Caco-2 (cell line): ENCODE measurements around the gene CHCHD6. TPM values are rescaled to one million over a fixed set of nuclear protein-coding genes. Genes with fewer than 3 reads are reported as not detected.

Experiments
- BruUV-seq: library from RNA; stranded (reverse); fragments of 400-500 nt; replicated peaks from 2 replicates; lab custom pipeline; 2021; lab: Mats Ljungman, UMichigan
- CTCF ChIA-PET: fragments of 300-600 bp; sonication (Branson Sonifier 250); formaldehyde crosslinking; loops from one replicate; lab custom pipeline; 2022; ENCODE audit warnings: antibody characterized with exemption; lab: Charles Lee
- POLR2A ChIA-PET: fragments of 300-600 bp; sonication (Branson Sonifier 250); formaldehyde crosslinking; loops from one replicate; lab custom pipeline; 2022; ENCODE audit warnings: antibody characterized with exemption; lab: Charles Lee
- DNase-seq, 2 experiments: peaks; one replicate each; pipeline versions ENCODE4 v3.0.0 to v3.0.0-alpha.2; 2020 to 2022
- H3K27me3 ChIP-seq: replicated peaks from 2 replicates; pipeline ENCODE4 v1.6.0; 2011; ENCODE audit warnings: low read length; ENCODE audit not compliant: control insufficient read depth, insufficient read depth
- H3K36me3 ChIP-seq: 2 replicates; pipeline ENCODE4 v1.5.1; 2011; ENCODE audit warnings: low read length; ENCODE audit not compliant: control insufficient read depth, insufficient read depth
- H3K4me1 ChIP-seq: fragments of 250-450 bp; sonication (Bioruptor Pico); 2 replicates; pipeline ENCODE4 v1.5.1; 2020; ENCODE audit warnings: mild to moderate bottlenecking
- H3K4me3 ChIP-seq: 2 replicates; pipeline ENCODE4 v1.5.1; 2011; ENCODE audit warnings: low read depth, mild to moderate bottlenecking, control low read depth, low read length
- H3K9me3 ChIP-seq: fragments of 250-450 bp; sonication (Bioruptor Pico); 2 replicates; pipeline ENCODE4 v1.5.1; 2020; ENCODE audit warnings: mild to moderate bottlenecking, moderate library complexity
- H3K27ac Mint-ChIP-seq: one replicate; pipeline ENCODE4 v1.8.0; 2022; ENCODE audit warnings: mixed read lengths; ENCODE audit not compliant: unreplicated experiment
- H3K27me3 Mint-ChIP-seq: one replicate; pipeline ENCODE4 v1.8.0; 2022; ENCODE audit warnings: mixed read lengths; ENCODE audit not compliant: insufficient read depth, unreplicated experiment
- H3K36me3 Mint-ChIP-seq: one replicate; pipeline ENCODE4 v1.8.0; 2022; ENCODE audit warnings: mild to moderate bottlenecking, mixed read lengths; ENCODE audit not compliant: insufficient read depth, unreplicated experiment
- H3K4me1 Mint-ChIP-seq: one replicate; pipeline ENCODE4 v1.8.0; 2022; ENCODE audit warnings: low read depth, mixed read lengths; ENCODE audit not compliant: unreplicated experiment
- H3K4me3 Mint-ChIP-seq: one replicate; pipeline ENCODE4 v1.8.0; 2022; ENCODE audit warnings: mild to moderate bottlenecking, moderate library complexity, mixed read lengths; ENCODE audit not compliant: unreplicated experiment
- H3K9me3 Mint-ChIP-seq: one replicate; pipeline ENCODE4 v1.8.0; 2022; ENCODE audit warnings: mixed read lengths; ENCODE audit not compliant: unreplicated experiment
- intact Hi-C: fragments of 100-400 bp; cut with micrococcal nuclease; formaldehyde crosslinking; loops from one replicate; pipeline ENCODE4 v1.10.0; 2022; ENCODE audit not compliant: unreplicated experiment
- total RNA-seq: library from RNA; stranded (reverse); gene quantifications from 2 replicates; pipeline ENCODE4 v1.2.3, GENCODE V29; 2022
- TF ChIP-seq, protein P1 (sequence below), 2 experiments: fragments of 200-600 bp in 1 of 2; IDR thresholded peaks; 1 replicate in 1 of 2; 2 replicates in 1 of 2; pipeline versions ENCODE4 v1.5.1 to v1.8.0; 2011 to 2022; ENCODE audit warnings: antibody characterized with exemption in 1 of 2, control low read depth in 1 of 2, inconsistent platforms in 1 of 2, low read depth in 1 of 2, low read length in 1 of 2, mild to moderate bottlenecking in 1 of 2, moderate library complexity in 1 of 2; ENCODE audit not compliant: insufficient read depth in 1 of 2, severe bottlenecking in 1 of 2, unreplicated experiment in 1 of 2

Gene CHCHD6
- total RNA-seq, 1 experiment from 2014 or later, result 49.5 TPM

DNA sequence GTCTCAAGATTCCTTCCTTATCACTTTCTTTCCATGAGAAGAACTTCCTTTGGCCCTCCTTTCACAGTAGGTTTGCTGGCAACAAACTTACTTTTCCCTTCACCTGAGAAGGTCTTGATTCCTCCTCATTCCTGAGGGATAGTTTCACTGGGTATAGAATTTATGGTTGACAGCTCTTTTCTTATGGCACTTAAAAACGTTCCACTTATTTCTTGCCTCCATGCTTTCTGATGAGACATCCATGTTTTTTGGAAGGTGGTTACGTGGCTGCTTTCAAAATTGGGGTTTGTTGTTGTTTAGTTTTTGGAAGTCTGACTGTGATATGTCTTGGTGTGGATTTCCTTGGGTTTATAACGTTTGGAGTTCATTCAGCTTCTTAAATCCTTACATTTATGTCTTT, 270.7 kb downstream of the CHCHD6 start:
- no TSS peak for BruUV-seq
- CTCF ChIA-PET, result no interaction called here
- no peak for DNase-seq
- intact Hi-C loops, result no loop called here
- Histone ChIP-seq H3K4me3 (no peak overlapping the region), H3K27me3 (no peaks in the 10 kb centered on the region), H3K4me1 (no peaks in the 10 kb centered on the region), H3K36me3 (no peaks in the 10 kb centered on the region; the same call in 1 of the 2 replicates), H3K9me3 (peaks cover 16% of the 10 kb centered on the region)
- Mint-ChIP-seq H3K27me3 (no peaks in the 10 kb centered on the region), H3K4me1 (peaks cover 2% of the 10 kb centered on the region), H3K4me3 (no peak overlapping the region), H3K9me3 (peaks cover 20% of the 10 kb centered on the region), H3K36me3 (peaks cover 10% of the 10 kb centered on the region), H3K27ac (no peak overlapping the region)
- TF ChIP-seq, protein P1, sequence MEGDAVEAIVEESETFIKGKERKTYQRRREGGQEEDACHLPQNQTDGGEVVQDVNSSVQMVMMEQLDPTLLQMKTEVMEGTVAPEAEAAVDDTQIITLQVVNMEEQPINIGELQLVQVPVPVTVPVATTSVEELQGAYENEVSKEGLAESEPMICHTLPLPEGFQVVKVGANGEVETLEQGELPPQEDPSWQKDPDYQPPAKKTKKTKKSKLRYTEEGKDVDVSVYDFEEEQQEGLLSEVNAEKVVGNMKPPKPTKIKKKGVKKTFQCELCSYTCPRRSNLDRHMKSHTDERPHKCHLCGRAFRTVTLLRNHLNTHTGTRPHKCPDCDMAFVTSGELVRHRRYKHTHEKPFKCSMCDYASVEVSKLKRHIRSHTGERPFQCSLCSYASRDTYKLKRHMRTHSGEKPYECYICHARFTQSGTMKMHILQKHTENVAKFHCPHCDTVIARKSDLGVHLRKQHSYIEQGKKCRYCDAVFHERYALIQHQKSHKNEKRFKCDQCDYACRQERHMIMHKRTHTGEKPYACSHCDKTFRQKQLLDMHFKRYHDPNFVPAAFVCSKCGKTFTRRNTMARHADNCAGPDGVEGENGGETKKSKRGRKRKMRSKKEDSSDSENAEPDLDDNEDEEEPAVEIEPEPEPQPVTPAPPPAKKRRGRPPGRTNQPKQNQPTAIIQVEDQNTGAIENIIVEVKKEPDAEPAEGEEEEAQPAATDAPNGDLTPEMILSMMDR (IDR thresholded peaks at IDR 0.05; ENCODE audit: insufficient read depth in 1 of 2, low read depth in 1 of 2, low read length in 1 of 2, severe bottlenecking in 1 of 2, unreplicated experiment in 1 of 2), result no peak
- POLR2A ChIA-PET, result no interaction called here

- Mint-ChIP-seq H3K9me3 (peaks cover 20% of the 10 kb centered on the region), H3K27ac (no peak overlapping the region), H3K36me3 (peaks cover 10% of the 10 kb centered on the region), H3K27me3 (no peaks in the 10 kb centered on the region), H3K4me3 (no peak overlapping the region), H3K4me1 (peaks cover 7% of the 10 kb centered on the region)
- no peak for DNase-seq
- peaks cover 16% of the 10 kb centered on the region for H3K9me3 ChIP-seq
- no peaks in the 10 kb centered on the region; the same call in 1 of the 2 replicates for H3K36me3 ChIP-seq
- intact Hi-C loops, result no loop called here
- POLR2A ChIA-PET, result no interaction called here
- no peaks in the 10 kb centered on the region for H3K27me3 ChIP-seq
- TF ChIP-seq, protein P1 (IDR thresholded peaks at IDR 0.05; ENCODE audit: insufficient read depth in 1 of 2, low read depth in 1 of 2, low read length in 1 of 2, severe bottlenecking in 1 of 2, unreplicated experiment in 1 of 2), result no peak
- no TSS peak for BruUV-seq
- CTCF ChIA-PET, result no interaction called here
- H3K4me1 ChIP-seq, result peaks cover 3% of the 10 kb centered on the region; the same call in 1 of the 2 replicates
- H3K4me3 ChIP-seq, result no peak overlapping the region
Measured at GRCh38 chr3:126976906-126977305, 272.9 kb downstream of the CHCHD6 start.

DNA sequence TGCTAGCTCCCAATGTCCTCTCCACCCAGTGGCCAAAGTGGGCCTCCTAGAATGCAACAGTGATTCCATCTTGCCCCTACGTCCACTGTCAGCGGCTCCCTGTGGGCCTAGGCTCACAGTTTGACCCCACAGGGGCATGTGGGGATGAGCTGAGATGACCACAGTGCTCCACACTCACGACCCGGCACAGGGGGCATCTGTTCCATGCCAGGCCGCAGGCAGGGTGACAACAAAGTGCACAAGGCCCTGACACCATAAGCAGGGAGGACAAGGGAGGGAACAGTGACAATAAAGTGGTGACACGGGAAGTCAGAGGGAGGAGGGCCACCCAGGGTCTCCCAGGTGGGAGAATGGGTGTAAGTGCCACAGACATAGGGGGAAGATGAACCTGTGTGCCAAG, 273.8 kb downstream of the CHCHD6 start:
- Mint-ChIP-seq H3K4me1 (peaks cover 7% of the 10 kb centered on the region), H3K4me3 (no peak overlapping the region), H3K27ac (no peak overlapping the region), H3K36me3 (peaks cover 10% of the 10 kb centered on the region), H3K27me3 (no peaks in the 10 kb centered on the region), H3K9me3 (peaks cover 20% of the 10 kb centered on the region)
- H3K27me3 ChIP-seq, result no peaks in the 10 kb centered on the region
- CTCF ChIA-PET, result no interaction called here
- BruUV-seq, result no TSS peak
- no peaks in the 10 kb centered on the region; the same call in 1 of the 2 replicates for H3K36me3 ChIP-seq
- no peak for DNase-seq
- H3K4me3 ChIP-seq, result no peak overlapping the region
- peaks cover 7% of the 10 kb centered on the region; the same call in 1 of the 2 replicates for H3K4me1 ChIP-seq
- H3K9me3 ChIP-seq, result peaks cover 16% of the 10 kb centered on the region
- intact Hi-C loops, result no loop called here
- TF ChIP-seq, protein P1 (IDR thresholded peaks at IDR 0.05; ENCODE audit: insufficient read depth in 1 of 2, low read depth in 1 of 2, low read length in 1 of 2, severe bottlenecking in 1 of 2, unreplicated experiment in 1 of 2), result no peak
- POLR2A ChIA-PET, result no interaction called here
